Daoy (cell line): ENCODE results near the gene FRS3. TPM values are rescaled to one million over a fixed set of nuclear protein-coding genes. Genes with fewer than 3 reads are reported as not detected.
"Not testable (repeated sequence)": the region's sequence is repeated elsewhere in the genome, so short reads cannot be mapped to it uniquely, and the experiment has no call there.

ENCODE experiments used
- DNase-seq: peaks from one replicate; pipeline ENCODE4 v3.0.0-alpha.2; 2015; ENCODE audit warnings: low read depth
- total RNA-seq: library from RNA; depleted of rRNA; stranded (reverse); fragments of >200 nt; shearing (Covaris generic); gene quantifications from 2 replicates; pipeline ENCODE4 v1.2.3, GENCODE V29; 2014

The FRS3 gene
- total RNA-seq, 1 experiment from 2014 or later: 0.74 TPM

- no peak for DNase-seq
Measured at GRCh38 chr6:41769376-41769775, 10.3 kb downstream of the FRS3 start.

GRCh38 chr6:41768545-41769308, 11.0 kb downstream of the FRS3 start:
- DNase-seq: no peak

- peak; percentile 96 for DNase-seq
Measured at GRCh38 chr6:41767112-41767833, 12.4 kb downstream of the FRS3 start.

GRCh38 chr6:41766043-41766664, 13.5 kb downstream of the FRS3 start:
- not testable (repeated sequence) for DNase-seq

GRCh38 chr6:41763470-41763869, 16.2 kb downstream of the FRS3 start:
- no peak for DNase-seq

GRCh38 chr6:41759905-41760579, 19.7 kb downstream of the FRS3 start:
- no peak for DNase-seq

GRCh38 chr6:41759106-41759904, 20.4 kb downstream of the FRS3 start:
- no peak for DNase-seq

GRCh38 chr6:41758641-41759035, 21.1 kb downstream of the FRS3 start:
- no peak for DNase-seq

- DNase-seq: no peak
Measured at GRCh38 chr6:41757931-41758640, 21.6 kb downstream of the FRS3 start.

GRCh38 chr6:41757271-41757670, 22.4 kb downstream of the FRS3 start:
- DNase-seq: no peak

- no peak for DNase-seq
Measured at GRCh38 chr6:41756354-41756753, 23.3 kb downstream of the FRS3 start.

- no peak for DNase-seq
Measured at GRCh38 chr6:41755895-41756294, 23.8 kb downstream of the FRS3 start.

- DNase-seq: no peak
Measured at GRCh38 chr6:41750374-41750773, 29.3 kb downstream of the FRS3 start.

GRCh38 chr6:41748542-41748941, 31.2 kb downstream of the FRS3 start:
- DNase-seq: no peak

- no peak for DNase-seq
Measured at GRCh38 chr6:41748102-41748477, 31.6 kb downstream of the FRS3 start.

- DNase-seq: no peak
Measured at GRCh38 chr6:41747256-41748101, 32.2 kb downstream of the FRS3 start, which contains the start of gene PGC. Gene PGC, minus strand, starts transcription at chr6:41747397. Its CDS starts 63 bp downstream, at chr6:41747334.

GRCh38 chr6:41746107-41746506, 33.6 kb downstream of the FRS3 start:
- DNase-seq: no peak

- DNase-seq: no peak
Measured at GRCh38 chr6:41744236-41744787, 35.4 kb downstream of the FRS3 start.
